Head of caudate nucleus (tissue), 42 donors: ENCODE data around the gene MSL2.
"Not testable (repeated sequence)": the region's sequence is repeated elsewhere in the genome, so short reads cannot be mapped to it uniquely, and the experiment has no call there.

ENCODE experiments used
- DNase-seq, 42 donors: peaks; one replicate each; pipeline versions ENCODE4 v3.0.0 to v3.0.0-alpha.2; 2020 to 2021; ENCODE audit warnings: mixed read lengths in 7 of 42
- intact Hi-C: fragments of 100-400 bp; cut with DNase I; formaldehyde crosslinking; loops from one replicate; pipeline ENCODE4 v1.15.0; 2022

The MSL2 gene

DNA sequence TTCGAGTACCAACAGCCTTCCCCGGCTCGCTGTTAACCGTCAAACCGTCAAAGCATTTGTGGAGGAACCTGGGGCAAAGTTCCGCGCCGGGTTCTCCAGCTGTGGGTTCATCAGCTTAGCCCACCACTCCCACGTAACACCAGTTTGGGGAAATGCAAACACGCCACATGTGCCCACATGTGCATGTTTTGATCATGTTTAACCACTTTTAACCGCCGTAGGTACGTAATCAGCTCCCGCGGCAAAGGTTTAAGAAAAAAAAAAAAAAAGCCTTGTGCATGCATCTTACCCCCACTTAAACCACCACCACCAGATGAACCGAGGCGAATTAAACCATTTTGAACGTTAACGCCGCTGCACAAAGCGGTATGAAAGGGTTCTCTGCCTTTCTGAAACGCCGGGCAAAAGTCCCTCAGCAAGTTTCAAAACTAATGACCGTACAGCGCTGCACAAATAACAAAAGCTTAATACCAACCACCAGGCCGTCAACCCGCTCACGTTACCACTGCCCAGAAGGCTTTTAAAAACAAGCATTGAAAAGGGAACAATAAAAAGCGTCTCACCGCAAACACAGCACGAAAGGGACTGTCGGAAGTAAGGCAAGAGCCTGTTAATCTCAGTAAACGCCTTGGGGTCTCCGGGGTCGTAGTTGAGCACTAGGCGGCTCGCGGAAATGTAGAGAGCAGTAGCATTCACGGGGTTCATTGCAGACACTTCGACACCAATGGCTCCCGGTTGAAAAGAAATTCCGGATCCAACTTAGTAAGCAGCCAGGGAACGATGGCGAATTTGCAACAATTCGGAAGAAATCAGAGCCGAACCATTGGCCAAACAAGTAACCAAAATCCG is 1.5 kb downstream of the MSL2 start:
- intact Hi-C loops, result loop anchor here (5.0 kb wide), 2 partner anchors 117 to 558 kb away; partner anchors contain the start of gene STAG1
- peak in 30 of 42 donors; percentile 12 to 66 (median 33) for DNase-seq

- no peak for DNase-seq
- intact Hi-C loops, result no loop called here
These were observed 2.7 kb downstream of the MSL2 start for GRCh38 chr3:136193278-136194054.

- DNase-seq, result no peak
- intact Hi-C loops, result no loop called here
These were observed 3.3 kb downstream of the MSL2 start for GRCh38 chr3:136192831-136193230.

DNA sequence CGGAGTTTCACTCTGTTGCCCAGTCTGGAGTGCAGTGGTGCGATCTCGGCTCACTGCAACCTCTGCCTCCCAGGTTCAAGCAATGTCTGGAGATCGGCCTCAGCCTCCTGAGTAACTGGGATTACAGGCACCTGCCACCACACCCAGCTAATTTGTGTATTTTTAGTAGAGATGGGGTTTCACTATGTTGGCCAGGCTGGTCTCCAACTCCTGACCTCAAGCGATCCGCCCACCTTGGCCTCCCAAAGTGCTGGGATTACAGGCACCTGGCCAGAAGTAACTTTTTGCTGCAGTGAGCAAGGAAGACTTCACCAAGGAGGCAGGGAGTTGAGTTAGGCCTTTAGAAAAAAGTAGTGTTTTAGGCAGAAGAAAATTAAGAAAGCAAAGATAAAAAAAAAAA is 3.9 kb downstream of the MSL2 start:
- intact Hi-C loops, DNase-seq: not testable (repeated sequence)

GRCh38 chr3:136189859-136190617 is 6.1 kb downstream of the MSL2 start:
- no peak for DNase-seq
- intact Hi-C loops, result no loop called here

DNA sequence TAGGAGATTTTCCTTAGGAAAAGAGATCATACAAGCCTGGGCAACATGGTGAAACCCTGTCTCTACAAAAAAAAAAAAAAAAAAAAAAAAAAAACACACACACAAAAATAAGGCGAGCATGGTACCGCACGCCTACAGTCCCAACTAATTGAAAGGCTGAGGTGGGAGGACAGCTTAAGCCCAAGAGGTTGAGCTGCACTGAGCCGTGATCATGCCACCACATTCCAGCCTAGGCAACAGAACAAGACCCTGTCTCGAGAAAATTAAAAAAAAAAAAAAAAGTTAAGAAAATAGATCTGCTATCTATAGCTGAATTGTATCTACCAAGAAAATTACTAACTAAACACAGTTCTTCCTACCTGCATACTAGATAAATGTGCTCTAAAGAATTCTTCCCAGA is 7.1 kb downstream of the MSL2 start:
- DNase-seq, result peak in 4 of 42 donors; percentile 25 to 59 (median 33)
- intact Hi-C loops, result no loop called here

DNA sequence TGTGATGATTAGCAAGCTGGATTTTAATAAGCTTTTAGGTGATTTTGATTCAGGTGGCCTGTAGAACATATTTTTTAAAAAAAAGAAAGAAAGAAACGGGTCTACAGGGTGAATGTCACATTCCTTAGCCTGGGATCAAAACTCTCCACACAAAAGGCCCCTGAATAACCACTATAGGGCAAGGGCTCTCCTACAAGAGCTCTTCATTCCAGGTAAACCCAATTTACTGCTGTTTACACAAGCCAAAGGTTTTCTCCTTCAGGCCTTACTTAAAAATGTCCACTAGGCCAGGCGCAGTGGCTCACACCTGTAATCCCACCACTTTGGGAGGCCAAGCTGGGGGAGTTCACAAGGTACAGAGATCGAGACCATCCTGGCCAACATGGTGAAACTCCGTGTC is 8.3 kb downstream of the MSL2 start:
- DNase-seq, result no peak
- intact Hi-C loops, result no loop called here

DNA sequence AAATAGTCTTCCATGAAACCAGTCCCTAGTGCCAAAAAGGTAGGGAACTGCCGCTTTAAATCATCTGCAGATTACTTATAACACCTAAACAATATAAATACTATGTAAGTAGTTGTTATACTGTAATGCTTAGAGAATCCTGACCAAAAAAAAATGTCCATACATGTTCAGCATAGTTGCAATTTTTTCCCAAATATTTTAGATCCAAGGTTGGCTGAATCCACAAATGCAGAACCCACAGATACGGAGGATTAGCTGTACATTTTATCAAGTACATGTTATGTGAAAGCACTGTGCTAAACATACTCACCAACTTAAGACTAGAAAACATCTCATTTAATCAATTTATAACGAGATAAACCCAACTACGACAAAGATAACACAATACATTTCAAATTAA is 9.3 kb downstream of the MSL2 start:
- no peak for DNase-seq
- intact Hi-C loops, result no loop called here

- no peak for DNase-seq
- intact Hi-C loops, result no loop called here
These were observed 9.8 kb downstream of the MSL2 start for GRCh38 chr3:136186344-136186743.

DNA sequence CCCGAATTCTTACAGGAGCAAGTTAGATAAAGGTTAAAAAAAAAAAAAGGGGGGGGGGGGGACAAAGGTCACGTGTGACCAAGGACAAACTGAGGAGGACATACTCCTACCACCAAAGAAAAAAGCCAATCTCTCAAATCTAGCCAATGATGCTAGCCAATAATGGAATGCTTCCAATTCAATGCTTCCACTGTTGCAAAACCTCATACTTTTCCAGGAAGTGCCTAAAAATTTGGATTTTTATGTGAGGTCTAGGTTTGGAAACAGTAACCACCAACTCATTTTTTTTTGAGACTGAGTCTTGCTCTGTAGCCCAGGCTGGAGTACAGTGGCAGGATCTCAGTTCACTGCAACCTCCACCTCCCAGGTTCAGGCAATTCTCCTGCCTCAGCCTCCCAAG is 11.4 kb downstream of the MSL2 start:
- DNase-seq, result no peak
- intact Hi-C loops, result no loop called here

- no peak for DNase-seq
- intact Hi-C loops, result no loop called here
These were observed 14.4 kb downstream of the MSL2 start for GRCh38 chr3:136181741-136182140.

GRCh38 chr3:136177876-136178275 is 18.3 kb downstream of the MSL2 start:
- intact Hi-C loops, result no loop called here
- DNase-seq, result no peak

DNA sequence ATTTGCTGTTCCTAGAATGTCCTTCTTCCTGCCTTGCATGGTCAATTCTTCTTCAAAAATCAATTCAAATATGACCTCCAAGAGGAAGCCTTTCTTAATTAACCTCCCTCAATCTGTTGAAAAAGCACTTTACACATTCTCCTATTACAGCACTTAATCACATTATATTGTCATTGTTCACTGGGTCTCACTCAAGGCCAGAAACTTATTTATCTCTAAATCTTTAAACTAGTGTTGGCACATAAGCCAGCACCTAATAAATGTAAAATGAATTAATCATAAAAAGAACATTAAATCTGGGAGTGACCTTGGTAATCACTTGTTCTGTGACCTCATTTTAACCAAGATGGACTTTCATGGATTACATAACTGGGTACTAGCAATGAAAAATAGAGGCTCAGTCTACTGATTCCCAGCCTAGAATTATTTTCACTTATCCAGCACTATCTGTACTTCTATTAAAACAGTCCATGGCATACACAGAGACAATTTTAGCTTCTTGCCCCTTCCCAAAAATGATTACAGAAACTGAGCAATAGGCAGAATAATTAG is 22.1 kb downstream of the MSL2 start:
- no peak for DNase-seq
- intact Hi-C loops, result no loop called here

GRCh38 chr3:136171097-136171542 is 25.0 kb downstream of the MSL2 start:
- intact Hi-C loops, result no loop called here

GRCh38 chr3:136168236-136168635 is 27.9 kb downstream of the MSL2 start:
- DNase-seq, intact Hi-C loops: not testable (repeated sequence)

More at GRCh38 chr3:136171097-136171542, 25.0 kb downstream of the MSL2 start:
- no peak for DNase-seq

- no peak for DNase-seq
- intact Hi-C loops, result no loop called here
These were observed 29.6 kb downstream of the MSL2 start for GRCh38 chr3:136166507-136166906.

DNA sequence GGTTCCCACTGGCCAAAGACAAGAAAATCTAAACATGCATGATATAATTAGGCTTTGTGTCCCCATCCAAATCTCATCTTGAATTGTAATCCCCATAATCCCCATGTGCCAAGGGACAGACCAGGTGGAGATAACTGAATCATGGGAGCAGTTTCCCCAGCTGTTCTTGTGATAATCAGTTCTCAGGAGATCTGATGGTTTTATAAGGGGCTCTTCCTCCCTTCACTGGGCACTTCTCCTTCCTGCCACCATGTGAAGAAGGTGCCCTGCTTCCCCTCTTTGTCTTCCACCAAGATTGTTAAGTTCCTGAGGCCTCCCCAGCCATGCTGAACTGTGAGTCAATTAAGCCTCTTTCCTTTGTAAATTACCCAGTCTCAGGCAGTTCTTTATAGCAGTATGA is 32.5 kb downstream of the MSL2 start:
- intact Hi-C loops, DNase-seq: not testable (repeated sequence)

- intact Hi-C loops, result no loop called here
- peak in 1 of 42 donors; percentile 50 for DNase-seq
These were observed 33.8 kb downstream of the MSL2 start for GRCh38 chr3:136162322-136162721.

- no peak for DNase-seq
- intact Hi-C loops, result no loop called here
These were observed 34.6 kb downstream of the MSL2 start for GRCh38 chr3:136161516-136161915.
